ENCODE data around the gene RUNX1. TPM values are rescaled to one million over a fixed set of nuclear protein-coding genes. Genes with fewer than 3 reads are reported as not detected.
A peak's percentile ranks its signal among the peaks of the same experiment; 100 is the strongest.

RUNX1 gene
- total RNA-seq, 1 experiment from 2014 or later = 95.4 TPM

- no peak for TF ChIP-seq CTCF (IDR thresholded peaks at IDR 0.05; ENCODE audit: unreplicated experiment)
- CTCF ChIA-PET = no interaction called here
- Mint-ChIP-seq H3K4me1 (ENCODE audit: low read depth, unreplicated experiment) (peaks cover 14% of the 10 kb centered on the region), H3K4me3 (ENCODE audit: low read depth, unreplicated experiment) (peak overlapping the region; percentile 65), H3K27me3 (ENCODE audit: unreplicated experiment) (no peaks in the 10 kb centered on the region), H3K36me3 (ENCODE audit: insufficient read depth, unreplicated experiment) (peaks cover 94% of the 10 kb centered on the region), H3K9me3 (ENCODE audit: low read depth, unreplicated experiment) (no peaks in the 10 kb centered on the region), H3K27ac (ENCODE audit: unreplicated experiment) (peak overlapping the region; percentile 86)
- DNase-seq = no peak
- intact Hi-C loops (cut with micrococcal nuclease; ENCODE audit: unreplicated experiment) = no loop called here
- BruUV-seq (replicated peaks) = no TSS peak
These were observed 164.0 kb downstream of the RUNX1 start for GRCh38 chr21:34885125-34885524.

DNA sequence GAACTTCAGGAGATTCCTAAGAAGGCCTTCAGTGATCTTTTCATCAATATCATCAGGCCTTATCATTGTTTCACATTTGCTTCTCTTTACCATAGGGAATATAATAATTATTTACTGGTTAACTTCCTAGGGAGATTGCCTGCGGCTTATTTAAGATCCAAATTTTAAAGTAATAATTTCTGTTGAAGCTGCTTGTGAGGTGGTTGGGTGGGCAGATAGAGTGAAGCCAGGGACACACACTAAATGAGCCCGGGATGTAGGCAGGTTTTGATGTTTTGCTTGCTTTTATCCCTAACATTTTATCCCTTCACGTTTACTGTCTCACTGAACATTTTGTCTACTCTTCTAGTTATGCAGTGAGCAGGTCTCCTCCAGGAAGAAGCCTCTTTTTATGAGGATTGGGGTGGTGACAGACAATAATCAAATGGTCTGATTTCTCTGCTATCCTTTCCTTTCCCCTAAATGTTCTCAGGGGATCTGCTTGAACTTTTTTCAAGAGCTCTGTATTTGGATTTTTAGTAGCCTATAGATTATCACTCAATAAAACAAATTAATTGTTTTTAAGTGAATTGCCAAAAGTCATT is 164.7 kb downstream of the RUNX1 start:
- Mint-ChIP-seq H3K36me3 (ENCODE audit: insufficient read depth, unreplicated experiment) (peaks cover 91% of the 10 kb centered on the region), H3K27ac (ENCODE audit: unreplicated experiment) (peak overlapping the region; percentile 86), H3K4me1 (ENCODE audit: low read depth, unreplicated experiment) (peaks cover 14% of the 10 kb centered on the region), H3K9me3 (ENCODE audit: low read depth, unreplicated experiment) (no peaks in the 10 kb centered on the region), H3K4me3 (ENCODE audit: low read depth, unreplicated experiment) (peak overlapping the region; percentile 65), H3K27me3 (ENCODE audit: unreplicated experiment) (no peaks in the 10 kb centered on the region)
- intact Hi-C loops (cut with micrococcal nuclease; ENCODE audit: unreplicated experiment) = loop anchor here (5.0 kb wide), 4 partner anchors 37 to 192 kb away; no protein-coding TSS in a partner anchor
- TF ChIP-seq CTCF (IDR thresholded peaks at IDR 0.05; ENCODE audit: unreplicated experiment) = no peak
- DNase-seq = no peak
- CTCF ChIA-PET = no interaction called here
- no TSS peak for BruUV-seq (replicated peaks)

- peaks cover 89% of the 10 kb centered on the region for H3K36me3 Mint-ChIP-seq (ENCODE audit: insufficient read depth, unreplicated experiment)
- BruUV-seq (replicated peaks) = TSS peak; percentile 55
- peaks cover 16% of the 10 kb centered on the region for H3K4me1 Mint-ChIP-seq (ENCODE audit: low read depth, unreplicated experiment)
- peak overlapping the region; percentile 86 for H3K27ac Mint-ChIP-seq (ENCODE audit: unreplicated experiment)
- H3K27me3 Mint-ChIP-seq (ENCODE audit: unreplicated experiment) = no peaks in the 10 kb centered on the region
- DNase-seq = no peak
- CTCF ChIA-PET = no interaction called here
- intact Hi-C loops (cut with micrococcal nuclease; ENCODE audit: unreplicated experiment) = loop anchor here (5.0 kb wide), 4 partner anchors 36 to 191 kb away; no protein-coding TSS in a partner anchor
- H3K9me3 Mint-ChIP-seq (ENCODE audit: low read depth, unreplicated experiment) = no peaks in the 10 kb centered on the region
- no peak for TF ChIP-seq CTCF (IDR thresholded peaks at IDR 0.05; ENCODE audit: unreplicated experiment)
- peak overlapping the region; percentile 65 for H3K4me3 Mint-ChIP-seq (ENCODE audit: low read depth, unreplicated experiment)
These were observed 165.4 kb downstream of the RUNX1 start for GRCh38 chr21:34883491-34884271.

DNA sequence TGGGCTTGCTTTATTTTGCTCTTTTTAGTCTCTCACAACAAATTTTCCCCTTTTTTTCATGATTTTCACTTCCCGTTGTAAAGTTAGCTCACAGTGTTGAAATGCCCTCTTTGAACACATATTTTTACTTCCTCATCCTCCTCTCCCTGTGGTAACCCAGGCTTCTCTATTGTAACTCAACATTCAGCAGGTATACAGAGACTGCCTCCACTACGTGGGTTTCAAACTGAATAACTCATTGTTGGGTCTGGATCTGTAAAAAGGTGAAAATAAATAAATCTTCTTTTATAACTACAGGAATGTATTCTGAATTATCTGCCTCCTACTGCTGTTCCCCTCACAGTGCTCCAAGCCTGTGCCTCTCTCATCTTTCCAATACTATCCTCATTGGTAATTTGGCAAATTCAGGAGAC is 166.4 kb downstream of the RUNX1 start:
- Mint-ChIP-seq H3K4me3 (ENCODE audit: low read depth, unreplicated experiment) (peak overlapping the region; percentile 65), H3K4me1 (ENCODE audit: low read depth, unreplicated experiment) (peaks cover 26% of the 10 kb centered on the region), H3K27me3 (ENCODE audit: unreplicated experiment) (no peaks in the 10 kb centered on the region), H3K9me3 (ENCODE audit: low read depth, unreplicated experiment) (no peaks in the 10 kb centered on the region), H3K36me3 (ENCODE audit: insufficient read depth, unreplicated experiment) (peaks cover 90% of the 10 kb centered on the region), H3K27ac (ENCODE audit: unreplicated experiment) (peak overlapping the region; percentile 86)
- intact Hi-C loops (cut with micrococcal nuclease; ENCODE audit: unreplicated experiment) = loop anchor here (5.0 kb wide), 4 partner anchors 35 to 190 kb away; no protein-coding TSS in a partner anchor
- BruUV-seq (replicated peaks) = no TSS peak
- no peak for DNase-seq
- CTCF ChIA-PET = interaction anchor here (0.7 kb wide), 1 partner anchor 184 kb away, joined by 3 read pairs; no protein-coding TSS in a partner anchor
- no peak for TF ChIP-seq CTCF (IDR thresholded peaks at IDR 0.05; ENCODE audit: unreplicated experiment)
